Endometrial microvascular endothelial cells (primary cell): ENCODE data around the gene SDHB. TPM values are rescaled to one million over a fixed set of nuclear protein-coding genes. Genes with fewer than 3 reads are reported as not detected.
"Not testable (repeated sequence)": the region's sequence is repeated elsewhere in the genome, so short reads cannot be mapped to it uniquely, and the experiment has no call there.

Source experiments
- in situ Hi-C: cut with HindIII; loops from 2 replicates; pipeline ENCODE4 v1.10.0; 2017; ENCODE audit warnings: low sequenced_read_pairs, low pct_unique_long_range_greater_than_20kb; ENCODE audit errors: inconsistent ontology term
- total RNA-seq: library from RNA; depleted of rRNA; stranded (reverse); fragments of >200 nt; gene quantifications from one replicate; pipeline ENCODE4 v1.2.3, GENCODE V29; 2015; ENCODE audit errors: inconsistent ontology term

Gene SDHB
- total RNA-seq, 1 donor from 2014 or later, result 172 TPM

DNA sequence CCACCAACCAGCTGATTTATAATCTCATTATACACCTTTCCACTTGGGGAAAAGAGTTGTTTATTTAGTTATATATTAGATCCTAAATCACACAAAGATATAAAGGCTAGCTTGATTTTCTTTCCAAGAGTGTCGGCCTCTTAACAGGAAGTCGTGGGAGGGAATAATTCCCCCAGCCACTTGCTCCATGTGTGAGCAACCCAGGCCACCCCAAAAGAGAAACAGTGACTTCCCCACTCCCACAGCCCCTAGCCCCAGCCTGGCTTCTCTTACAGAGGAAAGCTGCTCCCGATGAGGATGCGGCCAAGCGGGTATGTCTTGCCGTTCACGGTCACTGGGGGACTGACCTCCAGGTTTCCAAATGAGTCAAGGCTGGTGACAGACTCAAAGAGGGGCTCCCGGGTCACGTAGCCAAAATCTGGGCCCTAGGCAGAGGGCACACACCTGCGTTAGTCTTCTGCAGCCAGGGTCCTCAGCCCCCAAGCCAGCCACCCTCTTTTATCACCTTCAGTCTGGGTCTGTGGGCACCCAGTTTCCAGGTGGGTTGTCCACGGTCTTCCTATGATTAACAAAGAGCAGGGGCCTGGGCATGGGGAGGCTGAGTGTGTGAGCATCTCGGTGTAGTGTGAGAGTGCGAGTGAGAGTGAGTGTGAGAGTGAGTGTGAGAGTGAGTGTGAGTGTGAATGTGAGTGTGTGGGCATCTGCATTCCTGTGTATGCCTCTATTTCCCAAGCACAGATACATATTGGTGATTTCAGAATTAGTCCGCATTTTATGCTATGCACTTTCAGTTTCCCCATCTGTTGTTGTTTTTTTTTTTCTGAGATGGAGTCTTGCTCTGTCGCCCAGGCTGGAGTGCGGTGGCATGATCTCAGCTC, 25.4 kb upstream of the SDHB start:
- in situ Hi-C loops, result no loop called here

DNA sequence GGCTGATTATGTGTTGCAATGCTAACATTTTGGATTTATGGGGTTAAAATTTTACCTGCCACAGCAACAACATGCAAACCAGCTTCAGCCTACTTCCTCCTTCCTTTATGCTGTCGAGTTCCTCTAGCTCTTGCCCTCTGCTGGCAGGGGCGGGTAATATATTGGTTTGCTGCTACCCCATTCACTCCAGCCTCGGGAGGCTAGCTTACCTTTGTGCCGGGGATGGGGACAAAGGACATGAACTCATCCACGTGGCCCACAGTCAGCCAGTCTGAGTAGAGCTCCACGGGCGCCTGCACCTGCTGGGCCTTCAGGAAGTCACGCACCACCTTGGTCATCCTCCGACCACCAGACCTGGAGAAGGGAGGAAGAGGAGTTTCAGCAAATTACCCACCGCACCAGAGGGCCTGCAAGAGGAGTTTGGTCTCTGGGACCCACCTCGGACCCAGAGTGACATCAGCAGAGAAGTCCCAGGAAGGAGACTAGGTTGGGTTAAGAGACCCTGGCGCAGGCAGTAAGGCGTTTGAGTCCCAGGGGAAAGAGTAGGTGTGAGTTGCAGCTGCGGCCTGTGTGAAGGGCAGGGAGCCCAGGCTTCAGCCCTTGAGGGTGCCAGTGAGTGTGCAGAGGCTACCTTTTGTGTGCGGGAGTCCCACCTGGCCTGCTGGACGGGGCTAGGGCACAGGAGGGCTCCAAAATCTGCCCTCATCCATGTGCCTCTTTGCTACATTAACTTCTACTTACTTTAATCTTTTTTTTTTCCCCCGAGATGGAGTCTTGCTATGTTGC, 21.8 kb upstream of the SDHB start:
- in situ Hi-C loops, result no loop called here

DNA sequence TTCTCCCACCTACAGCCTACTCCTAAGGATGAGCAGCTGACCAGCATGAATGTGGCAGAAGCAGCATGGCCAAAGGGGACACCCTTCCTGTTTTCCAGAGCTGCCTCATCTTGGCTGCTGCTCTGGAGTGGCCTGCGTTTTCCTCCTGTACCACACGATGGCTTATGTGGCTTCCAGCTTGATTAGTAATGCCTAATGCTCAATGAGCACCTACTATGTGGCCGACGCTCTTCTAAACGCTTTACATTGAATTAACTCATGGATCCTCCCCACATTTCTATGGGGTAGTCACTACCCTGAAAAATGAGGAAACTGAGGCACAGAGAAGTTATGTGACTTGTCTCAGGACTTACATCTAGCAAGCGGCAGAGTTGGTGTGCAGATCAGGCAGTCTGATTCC, 18.0 kb upstream of the SDHB start:
- in situ Hi-C loops, result no loop called here

DNA sequence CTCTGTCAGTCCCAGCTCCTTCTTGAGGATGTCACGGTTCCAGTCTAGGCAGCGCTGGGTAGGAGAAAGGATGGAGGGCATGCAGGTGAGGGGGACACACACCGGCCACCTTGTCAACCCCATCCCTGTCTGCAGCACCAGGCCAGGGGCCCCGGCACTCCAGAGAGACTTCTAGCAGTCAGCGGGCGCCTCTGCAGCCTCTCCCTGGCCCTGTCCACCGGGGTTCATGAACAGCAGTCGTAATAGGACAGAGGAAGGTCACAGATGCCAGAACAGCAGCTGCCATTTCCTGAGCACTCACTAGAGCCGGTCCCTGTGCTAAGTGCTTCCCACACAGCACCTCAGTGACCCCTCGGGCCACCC, 16.3 kb upstream of the SDHB start:
- in situ Hi-C loops, result no loop called here

- in situ Hi-C loops, result no loop called here
These were observed 15.8 kb upstream of the SDHB start for GRCh38 chr1:17069452-17070162.

GRCh38 chr1:17068789-17069188, 15.0 kb upstream of the SDHB start:
- in situ Hi-C loops, result no loop called here

GRCh38 chr1:17067465-17068240, 13.8 kb upstream of the SDHB start:
- in situ Hi-C loops, result no loop called here

GRCh38 chr1:17067069-17067426, 13.2 kb upstream of the SDHB start:
- in situ Hi-C loops, result no loop called here

DNA sequence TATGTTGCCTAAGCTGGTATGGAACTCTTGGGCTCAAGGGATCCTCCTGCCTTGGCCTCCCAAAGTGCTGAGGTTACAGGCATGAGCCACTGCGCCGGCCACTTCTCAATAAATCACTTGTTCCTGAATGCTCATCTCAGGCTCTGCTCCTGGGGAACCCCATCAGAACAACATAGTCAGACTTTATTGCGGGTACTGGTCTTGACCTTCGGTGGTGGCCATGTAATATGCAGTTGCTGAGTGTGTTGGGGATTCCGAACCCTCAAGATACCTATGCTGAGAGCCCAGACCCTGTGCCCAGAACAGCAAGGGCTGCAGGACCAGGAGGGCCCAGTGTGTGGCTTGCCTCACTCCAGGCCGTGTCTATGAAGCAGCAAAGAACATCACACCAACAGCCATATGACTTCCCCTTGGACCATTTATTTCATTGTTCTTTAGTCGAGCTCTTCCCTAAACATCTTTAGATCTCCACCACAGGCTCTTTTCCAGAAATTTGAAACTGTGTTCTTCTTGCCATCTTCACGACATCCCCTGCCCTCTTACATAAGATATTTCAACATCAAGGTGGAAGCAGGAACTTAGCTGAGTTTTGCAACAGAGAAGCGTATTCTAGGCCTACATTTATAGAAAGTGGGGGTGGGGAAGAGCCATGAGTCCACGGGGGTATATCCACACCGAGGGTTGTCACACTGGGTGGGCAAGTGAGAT, 12.7 kb upstream of the SDHB start:
- in situ Hi-C loops, result no loop called here

DNA sequence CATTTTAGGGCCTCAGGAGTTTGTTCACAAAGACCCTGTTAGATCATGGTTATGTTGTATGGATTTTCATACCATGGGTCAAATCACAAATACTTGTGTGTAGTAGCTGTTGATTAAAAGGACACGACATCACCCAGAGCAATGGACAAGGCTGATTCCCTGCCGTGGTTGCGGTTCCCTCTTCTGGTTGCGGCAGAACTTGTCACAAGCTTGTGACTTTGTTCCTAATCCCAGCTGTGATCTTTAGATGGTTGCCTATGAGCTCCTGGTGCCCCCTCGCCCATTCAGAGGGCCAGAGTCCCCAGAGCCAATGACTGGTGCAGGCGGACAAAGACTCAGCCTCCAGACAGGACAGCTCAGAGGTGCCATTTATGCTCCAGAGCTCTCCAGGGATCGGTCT, 11.8 kb upstream of the SDHB start:
- in situ Hi-C loops, result no loop called here

GRCh38 chr1:17062751-17063150, 8.9 kb upstream of the SDHB start:
- in situ Hi-C loops, result not testable (repeated sequence)

- in situ Hi-C loops, result no loop called here
These were observed 8.1 kb upstream of the SDHB start for GRCh38 chr1:17061892-17062291.

- in situ Hi-C loops, result no loop called here
These were observed 7.7 kb upstream of the SDHB start for GRCh38 chr1:17061486-17061885.

DNA sequence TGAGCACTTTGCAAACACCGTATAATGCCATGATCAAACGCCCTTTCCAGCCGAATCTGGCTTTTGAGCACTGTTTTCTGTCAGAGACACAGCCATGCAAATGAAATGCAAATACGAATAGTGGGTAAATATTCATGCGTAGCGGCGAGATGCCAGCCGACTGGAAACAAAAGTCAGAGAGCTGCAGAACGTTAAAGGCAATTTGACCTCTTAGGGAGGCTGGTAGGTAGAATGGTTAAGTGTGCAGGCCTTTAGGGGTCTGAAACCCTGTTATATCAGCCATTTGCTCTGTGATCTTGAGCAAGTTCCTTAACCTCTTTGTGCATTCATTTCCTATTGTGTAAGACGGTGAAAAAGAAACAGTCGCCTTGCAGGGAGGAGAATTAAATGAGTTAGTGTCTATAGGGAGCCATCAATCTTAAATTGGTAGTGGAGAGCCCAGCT, 6.5 kb upstream of the SDHB start:
- in situ Hi-C loops, result no loop called here

- in situ Hi-C loops, result no loop called here
These were observed 5.8 kb upstream of the SDHB start for GRCh38 chr1:17059391-17060305.

DNA sequence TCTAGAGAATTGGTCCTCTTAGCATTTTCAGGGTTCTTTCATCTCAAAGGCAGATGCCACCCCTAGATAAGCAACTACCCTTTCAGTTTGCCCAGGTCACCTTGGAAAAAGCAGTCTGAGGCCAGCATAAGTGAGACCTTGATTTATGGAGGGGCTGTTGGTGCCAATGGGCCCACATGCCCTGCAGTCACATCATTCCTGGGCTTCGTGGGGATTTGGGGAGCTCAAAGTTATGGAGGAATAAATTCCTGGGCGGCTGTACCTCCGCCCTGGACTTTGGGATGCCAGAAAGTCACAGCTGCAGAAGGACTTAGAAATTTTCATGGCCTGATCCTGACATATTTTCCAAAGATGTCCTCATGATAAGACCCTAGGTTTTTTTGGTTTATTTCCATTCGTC, 2.7 kb upstream of the SDHB start:
- in situ Hi-C loops, result no loop called here

DNA sequence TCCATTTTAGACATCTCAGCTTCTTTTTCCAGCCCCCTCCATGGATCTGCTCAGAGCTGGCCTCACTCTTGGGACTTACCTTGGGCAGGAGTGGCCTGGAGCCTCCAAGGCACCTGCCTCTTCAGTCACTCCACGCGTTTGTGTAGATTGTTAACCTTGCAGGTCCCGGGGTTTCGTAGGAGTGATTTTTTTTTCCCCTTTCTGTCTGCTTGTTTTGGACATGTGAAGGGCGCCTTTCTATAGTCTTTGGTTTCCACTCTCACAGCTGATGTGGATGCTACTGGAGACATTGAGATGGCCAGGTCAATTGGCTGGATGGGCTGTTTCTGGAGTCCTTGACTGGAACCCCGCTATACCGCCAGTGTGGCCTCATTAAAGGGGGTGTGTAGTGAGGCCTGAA, 2.0 kb upstream of the SDHB start:
- in situ Hi-C loops, result no loop called here
